Liver (tissue), 9 donors: Measurements from ENCODE around the gene MCF2L2. TPM values are rescaled to one million over a fixed set of nuclear protein-coding genes. Genes with fewer than 3 reads are reported as not detected.

Experiments
- DNase-seq: peaks from one replicate; pipeline ENCODE4 v3.0.0-alpha.2; 2017; ENCODE audit warnings: low spot score
- H3K27ac ChIP-seq, 2 donors: one replicate each; pipeline ENCODE4 v1.7.0; 2013; ENCODE audit warnings: inconsistent platforms in 2 of 2, low read length in 2 of 2, control low read depth in 1 of 2, low read depth in 1 of 2, mild to moderate bottlenecking in 1 of 2
- H3K27me3 ChIP-seq, 4 donors: one replicate each; pipeline versions ENCODE4 v1.6.1 to v1.7.0; 2013; ENCODE audit warnings: low read length in 3 of 4, inconsistent platforms in 1 of 4, mild to moderate bottlenecking in 1 of 4, moderate library complexity in 1 of 4; ENCODE audit not compliant: control insufficient read depth in 4 of 4, insufficient read depth in 4 of 4
- H3K36me3 ChIP-seq, 4 donors: one replicate each; pipeline versions ENCODE4 v1.6.1 to v1.7.0; 2013; ENCODE audit warnings: low read length in 3 of 4, mild to moderate bottlenecking in 3 of 4, low read depth in 1 of 4, moderate library complexity in 1 of 4; ENCODE audit not compliant: control insufficient read depth in 4 of 4, insufficient read depth in 3 of 4
- H3K4me1 ChIP-seq, 4 donors: one replicate each; pipeline versions ENCODE4 v1.6.1 to v1.7.0; 2013; ENCODE audit warnings: low read length in 3 of 4, mild to moderate bottlenecking in 3 of 4, moderate library complexity in 1 of 4; ENCODE audit not compliant: control insufficient read depth in 4 of 4, insufficient read depth in 4 of 4
- H3K4me3 ChIP-seq, 3 donors: one replicate each; pipeline versions ENCODE4 v1.6.1 to v1.7.0; 2013; ENCODE audit warnings: low read length in 3 of 3, control low read depth in 1 of 3, low read depth in 1 of 3, mild to moderate bottlenecking in 1 of 3
- H3K9ac ChIP-seq, 2 donors: one replicate each; pipeline ENCODE4 v1.7.0; 2013; ENCODE audit warnings: low read length in 2 of 2, mild to moderate bottlenecking in 2 of 2, moderate library complexity in 2 of 2, control low read depth in 1 of 2, low read depth in 1 of 2
- H3K9me3 ChIP-seq, 4 donors: one replicate each; pipeline versions ENCODE4 v1.6.1 to v1.7.0; 2013; ENCODE audit warnings: low read length in 3 of 4; ENCODE audit not compliant: control insufficient read depth in 4 of 4
- ATF3 ChIP-seq: IDR thresholded peaks from 2 replicates; pipeline ENCODE4 v1.6.1; 2016; ENCODE audit warnings: antibody characterized with exemption
- CTCF ChIP-seq: fragments of 150-350 bp; IDR thresholded peaks from 2 replicates; pipeline ENCODE4 v1.5.1; 2017; ENCODE audit warnings: improper control_type of control experiment, low read depth, low read length; ENCODE audit not compliant: missing input control
- EGR1 ChIP-seq, 2 donors: IDR thresholded peaks; 2 replicates each; pipeline ENCODE4 v1.6.1; 2016 to 2018; ENCODE audit warnings: antibody characterized with exemption in 2 of 2, low read depth in 2 of 2
- FOXA1 ChIP-seq: IDR thresholded peaks from 2 replicates; pipeline ENCODE4 v1.6.1; 2016; ENCODE audit warnings: antibody characterized with exemption
- FOXA2 ChIP-seq: IDR thresholded peaks from 2 replicates; pipeline ENCODE4 v1.6.1; 2016; ENCODE audit warnings: antibody characterized with exemption
- GABPA ChIP-seq, 2 donors: IDR thresholded peaks in 1 of 2; conservative IDR thresholded peaks in 1 of 2; 2 replicates each; pipeline ENCODE4 v1.6.1; 2016; ENCODE audit warnings: antibody characterized with exemption in 2 of 2, mild to moderate bottlenecking in 1 of 2, moderate library complexity in 1 of 2
- HNF4A ChIP-seq, 2 donors: conservative IDR thresholded peaks; 2 replicates each; pipeline ENCODE4 v1.6.1; 2016; ENCODE audit warnings: antibody characterized with exemption in 2 of 2, mild to moderate bottlenecking in 2 of 2
- HNF4G ChIP-seq: IDR thresholded peaks from 2 replicates; pipeline ENCODE4 v1.6.1; 2016; ENCODE audit warnings: antibody characterized with exemption
- JUND ChIP-seq, 2 donors: IDR thresholded peaks; 2 replicates each; pipeline ENCODE4 v1.6.1; 2016; ENCODE audit warnings: antibody characterized with exemption in 2 of 2
- MAX ChIP-seq: IDR thresholded peaks from 2 replicates; pipeline ENCODE4 v1.6.1; 2016; ENCODE audit warnings: antibody characterized with exemption
- NR2F2 ChIP-seq: IDR thresholded peaks from 2 replicates; pipeline ENCODE4 v1.6.1; 2016; ENCODE audit warnings: antibody characterized with exemption
- RAD21 ChIP-seq, 2 donors: IDR thresholded peaks; 2 replicates each; pipeline ENCODE4 v1.6.1; 2016; ENCODE audit warnings: antibody characterized with exemption in 2 of 2, mild to moderate bottlenecking in 2 of 2
- REST ChIP-seq: IDR thresholded peaks from 2 replicates; pipeline ENCODE4 v1.6.1; 2016; ENCODE audit warnings: antibody characterized with exemption, mild to moderate bottlenecking
- RXRA ChIP-seq, 2 donors: IDR thresholded peaks; 2 replicates each; pipeline ENCODE4 v1.6.1; 2017 to 2018; ENCODE audit warnings: antibody characterized with exemption in 2 of 2, mild to moderate bottlenecking in 1 of 2
- SP1 ChIP-seq: IDR thresholded peaks from 2 replicates; pipeline ENCODE4 v1.6.1; 2018; ENCODE audit warnings: antibody characterized with exemption, mild to moderate bottlenecking
- TAF1 ChIP-seq: conservative IDR thresholded peaks from 2 replicates; pipeline ENCODE4 v1.6.1; 2016; ENCODE audit warnings: antibody characterized with exemption, mild to moderate bottlenecking
- YY1 ChIP-seq: IDR thresholded peaks from 2 replicates; pipeline ENCODE4 v1.6.1; 2016; ENCODE audit warnings: antibody characterized with exemption, mild to moderate bottlenecking
- ZBTB33 ChIP-seq: IDR thresholded peaks from 2 replicates; pipeline ENCODE4 v1.6.1; 2016; ENCODE audit warnings: antibody characterized with exemption
- WGBS: extraction: QIAGEN DNeasy Blood & Tissue Kit; methylation state at CpG from one replicate; pipeline ENCODE4 v1.1.7; 2013; 5-methylcytosine and 5-hydroxymethylcytosine counted together
- polyA plus RNA-seq, 2 donors: library from polyadenylated mRNA; stranded (reverse) in 1 of 2; unstranded in 1 of 2; fragments of 200-250 nt in 1 of 2; fragments of >200 nt in 1 of 2; fragmentation: Nextera tagmentation in 1 of 2; extraction: Ambion mirVana in 1 of 2; gene quantifications; one replicate each; pipeline versions ENCODE4 v1.2.1 to v1.2.3, GENCODE V29; 2013 to 2015
- total RNA-seq, 2 donors: library from RNA; depleted of rRNA; stranded (reverse); fragments of >200 nt; gene quantifications; one replicate each; pipeline ENCODE4 v1.2.3, GENCODE V29; 2014
- donor health status: healthy.
- donor health status: healthy.
- donor health status: healthy.
- donor health status: healthy.
- donor health status: healthy.

The MCF2L2 gene
- total and polyA plus RNA-seq, 4 donors = 0.02 to 0.47 (median 0.17) TPM; not detected in 1

GRCh38 chr3:183151086-183151485 lies 277.3 kb downstream of the MCF2L2 start:
- Histone ChIP-seq H3K27ac (no peak overlapping the region), H3K9me3 (no peaks in the 10 kb centered on the region), H3K4me3 (no peak overlapping the region), H3K27me3 (no peaks in the 10 kb centered on the region), H3K36me3 (no peaks in the 10 kb centered on the region), H3K4me1 (no peaks in the 10 kb centered on the region), H3K9ac (no peak overlapping the region)
- TF ChIP-seq NR2F2 (no peak), FOXA1 (no peak), EGR1 (IDR thresholded peaks at IDR 0.05; ENCODE audit: low read depth in 2 of 2) (no peak), ATF3 (no peak), FOXA2 (no peak), HNF4A (conservative IDR thresholded peaks at IDR 0.05) (no peak), GABPA (IDR thresholded peaks at IDR 0.05 in 1 of 2, conservative IDR thresholded peaks at IDR 0.05 in 1 of 2) (no peak), TAF1 (no peak), RAD21 (IDR thresholded peaks at IDR 0.05) (no peak)
- 90% methylated on average over 3 of the region's 3 CpGs for WGBS
- DNase-seq = no peak

GRCh38 chr3:183149915-183150750 lies 278.3 kb downstream of the MCF2L2 start:
- H3K27ac ChIP-seq = no peak overlapping the region
- no peaks in the 10 kb centered on the region for H3K27me3 ChIP-seq
- no peaks in the 10 kb centered on the region for H3K9me3 ChIP-seq
- no peaks in the 10 kb centered on the region for H3K36me3 ChIP-seq
- TF ChIP-seq JUND (IDR thresholded peaks at IDR 0.05) (no peak), GABPA (IDR thresholded peaks at IDR 0.05 in 1 of 2, conservative IDR thresholded peaks at IDR 0.05 in 1 of 2) (no peak), REST (no peak), FOXA1 (no peak), MAX (no peak), RXRA (IDR thresholded peaks at IDR 0.05) (no peak), TAF1 (no peak), YY1 (no peak), HNF4A (conservative IDR thresholded peaks at IDR 0.05) (no peak), RAD21 (IDR thresholded peaks at IDR 0.05) (no peak), SP1 (no peak), EGR1 (IDR thresholded peaks at IDR 0.05; ENCODE audit: low read depth in 2 of 2) (no peak), ZBTB33 (no peak), NR2F2 (no peak), CTCF (no peak), HNF4G (no peak), ATF3 (no peak), FOXA2 (no peak)
- H3K4me3 ChIP-seq = no peak overlapping the region
- no peaks in the 10 kb centered on the region for H3K4me1 ChIP-seq
- no peak for DNase-seq
- no peak overlapping the region for H3K9ac ChIP-seq
- 61% methylated on average over 5 of the region's 5 CpGs for WGBS
